DND-41 (cell line): ENCODE results near the gene FBXW8.

Source experiments
- ATAC-seq: fragments of 200-7000 bp; cut with Tn5 transposase; 3 replicates; pipeline ENCODE4 v1.9.1; 2021; ENCODE audit warnings: low read depth; ENCODE audit not compliant: insufficient read depth
- DNase-seq: peaks from one replicate; pipeline ENCODE4 v3.0.0-alpha.2; 2020
- H2AFZ ChIP-seq: 2 replicates; pipeline ENCODE4 v1.6.0; 2012; ENCODE audit warnings: low read depth, low read length
- H3K27ac ChIP-seq: 2 replicates; pipeline ENCODE4 v1.5.1; 2012; ENCODE audit warnings: low read length, inconsistent platforms
- H3K27me3 ChIP-seq: fragments of 200-600 bp; sonication (generic); 2 replicates; pipeline ENCODE4 v1.6.0; 2012; ENCODE audit warnings: low read length, mild to moderate bottlenecking, inconsistent platforms; ENCODE audit not compliant: insufficient read depth, poor library complexity
- H3K36me3 ChIP-seq: 2 replicates; pipeline ENCODE4 v1.5.1; 2012; ENCODE audit warnings: low read length, inconsistent platforms; ENCODE audit not compliant: insufficient read depth
- H3K4me1 ChIP-seq: 2 replicates; pipeline ENCODE4 v1.5.1; 2012; ENCODE audit warnings: mild to moderate bottlenecking, low read length; ENCODE audit not compliant: insufficient read depth
- H3K4me2 ChIP-seq: 2 replicates; pipeline ENCODE4 v1.6.0; 2012; ENCODE audit warnings: mild to moderate bottlenecking, moderate library complexity, low read length, inconsistent platforms; ENCODE audit not compliant: insufficient read depth
- H3K4me3 ChIP-seq, 2 experiments: fragments of 200-600 bp in 1 of 2; shearing (Covaris generic) in 1 of 2; 2 replicates each; pipeline ENCODE4 v1.5.1; 2012 to 2016; ENCODE audit warnings: inconsistent platforms in 2 of 2, low read length in 2 of 2, mild to moderate bottlenecking in 2 of 2, low read depth in 1 of 2, moderate library complexity in 1 of 2
- H3K79me2 ChIP-seq: 2 replicates; pipeline ENCODE4 v1.6.0; 2012; ENCODE audit warnings: low read length, inconsistent platforms; ENCODE audit not compliant: insufficient read depth
- H3K9ac ChIP-seq: 2 replicates; pipeline ENCODE4 v1.6.0; 2012; ENCODE audit warnings: low read depth, mild to moderate bottlenecking, inconsistent platforms, low read length, moderate library complexity
- H3K9me3 ChIP-seq: 2 replicates; pipeline ENCODE4 v1.5.1; 2012; ENCODE audit warnings: low read length, moderate library complexity, mild to moderate bottlenecking, inconsistent platforms; ENCODE audit not compliant: insufficient read depth, severe bottlenecking
- H4K20me1 ChIP-seq: 2 replicates; pipeline ENCODE4 v1.6.0; 2012; ENCODE audit warnings: low read length; ENCODE audit not compliant: insufficient read depth
- EZH2 ChIP-seq: IDR thresholded peaks from 3 replicates; pipeline ENCODE4 v1.6.1; 2012; ENCODE audit warnings: borderline replicate concordance, low read depth, mild to moderate bottlenecking, moderate library complexity, low read length, inconsistent platforms; ENCODE audit not compliant: severe bottlenecking
- TF ChIP-seq, protein P1 (sequence below): IDR thresholded peaks from 2 replicates; pipeline ENCODE4 v1.5.1; 2012; ENCODE audit warnings: borderline replicate concordance, low read length, moderate library complexity, mild to moderate bottlenecking; ENCODE audit not compliant: poor library complexity, severe bottlenecking; ENCODE audit errors: extremely low read depth

FBXW8 gene

DNA sequence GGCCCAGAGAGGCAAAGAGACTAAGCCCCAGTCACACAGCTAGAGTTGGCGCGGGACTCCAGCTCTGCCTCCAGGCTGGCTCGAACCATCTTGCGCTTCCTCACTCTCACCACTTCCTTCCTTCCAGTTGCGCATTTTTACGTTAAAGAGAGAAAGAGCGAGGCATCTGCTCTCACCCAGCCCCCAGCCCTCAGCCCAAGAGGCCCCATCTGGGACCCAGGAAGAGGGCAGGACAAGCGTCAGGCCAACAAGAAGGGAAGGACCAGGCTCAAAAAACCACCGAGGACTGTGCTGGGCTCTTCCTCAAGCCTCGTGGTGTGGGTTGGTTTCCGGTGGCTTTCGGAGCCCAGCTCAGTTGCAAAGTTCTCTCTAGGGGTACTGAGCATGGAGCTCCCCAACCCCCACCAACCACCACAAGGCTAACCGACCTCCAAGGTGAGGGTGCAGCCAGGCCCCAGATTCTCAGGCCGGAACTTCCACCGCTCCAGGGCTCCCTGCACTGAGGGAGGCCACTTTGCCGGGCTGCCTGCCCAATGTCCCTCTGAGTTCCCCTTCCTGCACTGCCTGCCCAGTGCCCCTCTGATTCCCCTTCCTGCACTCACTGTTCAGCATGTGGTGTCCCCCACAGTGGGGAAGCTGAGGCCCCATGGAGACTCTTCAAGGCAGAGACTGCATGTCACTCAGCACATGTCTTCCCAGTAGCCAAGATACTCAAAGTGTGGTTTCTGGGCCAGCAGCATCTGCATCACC, 152.6 kb downstream of the FBXW8 start:
- DNase-seq (peak; percentile 95), ATAC-seq (peak; percentile 82)
- H3K9me3 ChIP-seq: no peaks in the 10 kb centered on the region
- no peaks in the 10 kb centered on the region for H4K20me1 ChIP-seq
- H3K4me1 ChIP-seq: peaks cover 64% of the 10 kb centered on the region
- peak overlapping the region; percentile 65 for H3K9ac ChIP-seq
- peaks cover 12% of the 10 kb centered on the region for H3K36me3 ChIP-seq
- peak overlapping the region in 1 of 2 experiments; percentile 43; a peak in 2 of 4 replicates for H3K4me3 ChIP-seq
- H2AFZ ChIP-seq: peak overlapping the region; percentile 61
- H3K79me2 ChIP-seq: peaks cover 18% of the 10 kb centered on the region
- peak overlapping the region; percentile 56 for H3K4me2 ChIP-seq
- H3K27me3 ChIP-seq: no peaks in the 10 kb centered on the region
- H3K27ac ChIP-seq: peak overlapping the region; percentile 98
- no peak for TF ChIP-seq EZH2

DNA sequence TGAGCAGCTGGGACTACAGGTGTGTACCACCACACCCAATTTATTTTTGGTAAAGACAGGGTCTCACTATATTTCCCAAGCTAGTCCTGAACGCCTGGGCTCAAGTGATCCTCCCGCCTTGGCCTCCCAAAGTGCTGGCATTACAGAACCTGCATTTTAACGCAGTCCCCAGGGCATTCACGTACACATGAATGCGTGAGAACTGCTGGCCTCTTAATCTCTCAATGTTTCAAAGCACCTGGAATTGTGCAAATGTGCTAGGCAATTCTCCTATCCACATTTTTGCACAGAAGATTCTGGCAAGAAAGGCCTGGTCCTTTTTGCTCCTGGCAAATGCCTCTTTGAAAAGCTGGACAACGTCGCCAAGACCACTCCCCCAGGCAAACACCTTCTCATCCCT, 153.3 kb downstream of the FBXW8 start:
- Histone ChIP-seq H3K36me3 (peaks cover 16% of the 10 kb centered on the region), H3K4me2 (peak overlapping the region; percentile 56), H3K4me3 (no peak overlapping the region), H3K27me3 (no peaks in the 10 kb centered on the region), H2AFZ (no peak overlapping the region), H3K27ac (peak overlapping the region; percentile 98), H3K79me2 (peaks cover 18% of the 10 kb centered on the region), H3K9me3 (no peaks in the 10 kb centered on the region), H4K20me1 (no peaks in the 10 kb centered on the region), H3K4me1 (peaks cover 64% of the 10 kb centered on the region), H3K9ac (peak overlapping the region; percentile 65)
- TF ChIP-seq EZH2: no peak
- TF ChIP-seq, protein P1, sequence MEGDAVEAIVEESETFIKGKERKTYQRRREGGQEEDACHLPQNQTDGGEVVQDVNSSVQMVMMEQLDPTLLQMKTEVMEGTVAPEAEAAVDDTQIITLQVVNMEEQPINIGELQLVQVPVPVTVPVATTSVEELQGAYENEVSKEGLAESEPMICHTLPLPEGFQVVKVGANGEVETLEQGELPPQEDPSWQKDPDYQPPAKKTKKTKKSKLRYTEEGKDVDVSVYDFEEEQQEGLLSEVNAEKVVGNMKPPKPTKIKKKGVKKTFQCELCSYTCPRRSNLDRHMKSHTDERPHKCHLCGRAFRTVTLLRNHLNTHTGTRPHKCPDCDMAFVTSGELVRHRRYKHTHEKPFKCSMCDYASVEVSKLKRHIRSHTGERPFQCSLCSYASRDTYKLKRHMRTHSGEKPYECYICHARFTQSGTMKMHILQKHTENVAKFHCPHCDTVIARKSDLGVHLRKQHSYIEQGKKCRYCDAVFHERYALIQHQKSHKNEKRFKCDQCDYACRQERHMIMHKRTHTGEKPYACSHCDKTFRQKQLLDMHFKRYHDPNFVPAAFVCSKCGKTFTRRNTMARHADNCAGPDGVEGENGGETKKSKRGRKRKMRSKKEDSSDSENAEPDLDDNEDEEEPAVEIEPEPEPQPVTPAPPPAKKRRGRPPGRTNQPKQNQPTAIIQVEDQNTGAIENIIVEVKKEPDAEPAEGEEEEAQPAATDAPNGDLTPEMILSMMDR: no peak
- no peak for ATAC-seq
- DNase-seq: no peak

DNA sequence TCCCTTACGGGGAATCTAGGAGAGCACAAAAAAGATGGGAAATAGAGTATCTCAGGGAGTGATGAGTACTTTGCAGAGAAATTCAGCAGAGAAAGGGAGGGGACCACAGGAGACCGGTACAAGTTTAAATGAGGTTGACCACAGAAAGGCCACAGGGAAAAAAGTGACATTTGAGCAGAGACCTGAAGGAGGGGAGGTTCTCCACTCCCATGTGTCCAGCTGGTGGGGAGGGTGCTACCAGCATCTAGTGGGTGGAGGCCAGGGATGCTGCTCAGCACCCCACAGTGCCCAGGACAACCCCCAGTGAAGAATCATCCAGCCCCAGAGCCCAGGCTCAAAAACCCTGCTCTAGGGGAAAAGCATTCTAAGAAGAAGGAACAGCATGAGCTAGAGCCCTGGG, 153.8 kb downstream of the FBXW8 start:
- peak overlapping the region; percentile 65 for H3K9ac ChIP-seq
- peaks cover 64% of the 10 kb centered on the region for H3K4me1 ChIP-seq
- no peak overlapping the region for H3K4me2 ChIP-seq
- no peaks in the 10 kb centered on the region for H3K27me3 ChIP-seq
- H4K20me1 ChIP-seq: no peaks in the 10 kb centered on the region
- no peak for DNase-seq
- peak overlapping the region; percentile 98 for H3K27ac ChIP-seq
- TF ChIP-seq, protein P1: no peak
- TF ChIP-seq EZH2: no peak
- peaks cover 18% of the 10 kb centered on the region for H3K79me2 ChIP-seq
- H3K4me3 ChIP-seq: no peak overlapping the region
- no peak overlapping the region for H2AFZ ChIP-seq
- ATAC-seq: no peak
- peaks cover 16% of the 10 kb centered on the region for H3K36me3 ChIP-seq
- H3K9me3 ChIP-seq: no peaks in the 10 kb centered on the region

DNA sequence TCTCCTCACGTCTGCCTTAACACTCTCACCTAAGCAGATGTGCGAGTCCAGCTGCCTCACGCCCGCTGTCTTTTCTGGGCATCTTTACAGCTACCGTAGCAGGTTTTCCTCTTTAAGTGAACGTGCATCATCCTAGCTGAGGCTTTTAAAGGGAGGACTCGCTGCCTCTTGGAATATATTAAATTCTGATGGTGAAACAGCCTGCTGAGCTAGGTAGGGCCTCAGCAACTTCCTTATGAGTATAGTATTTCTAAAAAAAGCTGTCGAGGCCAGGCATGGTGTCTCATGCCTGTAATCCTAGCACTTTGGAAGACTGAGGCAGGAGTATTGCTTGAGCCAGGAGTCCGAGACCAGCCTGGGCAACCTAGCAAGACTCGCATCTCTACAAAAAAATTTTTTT, 156.3 kb downstream of the FBXW8 start:
- Histone ChIP-seq H2AFZ (no peak overlapping the region), H3K27ac (peak overlapping the region; percentile 62), H3K27me3 (no peaks in the 10 kb centered on the region), H4K20me1 (no peaks in the 10 kb centered on the region), H3K4me2 (no peak overlapping the region), H3K9ac (no peak overlapping the region), H3K4me1 (peaks cover 62% of the 10 kb centered on the region), H3K4me3 (no peak overlapping the region), H3K79me2 (peaks cover 6% of the 10 kb centered on the region; the same call in 1 of the 2 replicates), H3K36me3 (peaks cover 30% of the 10 kb centered on the region), H3K9me3 (no peaks in the 10 kb centered on the region)
- TF ChIP-seq EZH2: no peak
- TF ChIP-seq, protein P1: no peak
- ATAC-seq: no peak
- no peak for DNase-seq
